SH-SY5Y (cell line): ENCODE results near the gene RPE65.

Source experiments
- GATA2 ChIP-seq: IDR thresholded peaks from 2 replicates; pipeline ENCODE4 v1.6.1; 2011; ENCODE audit warnings: mild to moderate bottlenecking, low read depth, low read length
- GATA3 ChIP-seq: IDR thresholded peaks from 2 replicates; pipeline ENCODE4 v1.6.1; 2011; ENCODE audit warnings: low read depth, mild to moderate bottlenecking, low read length, moderate library complexity

- TF ChIP-seq GATA3, result no peak
- no peak for TF ChIP-seq GATA2
Observed at GRCh38 chr1:68495968-68496679, 46.4 kb upstream of the RPE65 start.
